Breast epithelium (tissue), 3 donors: ENCODE data around the gene GZMB.

ENCODE experiments used
- POLR2A ChIP-seq: fragments of 450-650 bp; IDR thresholded peaks from one replicate; pipeline ENCODE4 v1.6.1; 2016; ENCODE audit warnings: antibody characterized with exemption, mild to moderate bottlenecking, moderate library complexity
- POLR2AphosphoS5 ChIP-seq, 3 donors: sonication (generic); formaldehyde crosslinking; IDR thresholded peaks; one replicate each; pipeline ENCODE4 v1.6.1; 2017; ENCODE audit warnings: antibody characterized with exemption in 3 of 3
- TF ChIP-seq, protein P1 (sequence below), 3 donors: fragments of 450-650 bp; IDR thresholded peaks; one replicate each; pipeline ENCODE4 v1.5.1; 2016 to 2017; ENCODE audit warnings: antibody characterized with exemption in 3 of 3, mild to moderate bottlenecking in 3 of 3, moderate library complexity in 3 of 3

DNA sequence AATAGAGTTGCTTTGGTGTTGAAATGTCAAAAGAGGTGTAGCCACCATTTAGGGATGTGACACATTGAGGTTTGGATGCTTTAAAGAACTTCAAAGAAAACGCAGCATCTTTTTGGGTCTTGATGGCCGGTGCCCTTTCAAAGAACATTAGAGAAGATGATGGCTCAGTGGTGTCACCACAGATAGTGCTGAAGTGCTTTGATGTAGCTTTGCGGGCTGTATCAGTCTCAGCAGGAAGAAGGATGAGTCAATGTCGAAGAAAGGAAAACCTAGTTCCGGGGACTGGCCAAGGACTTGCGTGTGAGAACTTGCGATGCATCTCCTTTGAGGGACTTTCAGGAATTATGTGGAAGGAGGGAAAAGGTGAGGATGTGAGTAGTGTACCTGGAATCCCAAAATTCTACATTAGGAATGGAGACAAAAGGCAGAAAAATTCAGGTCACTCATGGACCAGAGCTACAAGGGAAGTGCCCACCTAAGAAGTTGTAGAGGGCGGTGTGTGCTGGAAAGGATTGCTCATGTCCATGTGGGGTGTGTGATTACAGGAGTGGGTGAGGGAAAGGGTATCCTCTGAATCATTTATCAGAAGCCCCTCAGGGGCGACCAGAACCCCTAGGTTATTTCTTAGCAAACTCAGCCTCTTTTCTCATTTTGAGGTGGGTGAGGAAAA is 39.7 kb upstream of the GZMB start:
- no peak for TF ChIP-seq POLR2AphosphoS5 (IDR thresholded peaks at IDR 0.05)
- TF ChIP-seq, protein P1, sequence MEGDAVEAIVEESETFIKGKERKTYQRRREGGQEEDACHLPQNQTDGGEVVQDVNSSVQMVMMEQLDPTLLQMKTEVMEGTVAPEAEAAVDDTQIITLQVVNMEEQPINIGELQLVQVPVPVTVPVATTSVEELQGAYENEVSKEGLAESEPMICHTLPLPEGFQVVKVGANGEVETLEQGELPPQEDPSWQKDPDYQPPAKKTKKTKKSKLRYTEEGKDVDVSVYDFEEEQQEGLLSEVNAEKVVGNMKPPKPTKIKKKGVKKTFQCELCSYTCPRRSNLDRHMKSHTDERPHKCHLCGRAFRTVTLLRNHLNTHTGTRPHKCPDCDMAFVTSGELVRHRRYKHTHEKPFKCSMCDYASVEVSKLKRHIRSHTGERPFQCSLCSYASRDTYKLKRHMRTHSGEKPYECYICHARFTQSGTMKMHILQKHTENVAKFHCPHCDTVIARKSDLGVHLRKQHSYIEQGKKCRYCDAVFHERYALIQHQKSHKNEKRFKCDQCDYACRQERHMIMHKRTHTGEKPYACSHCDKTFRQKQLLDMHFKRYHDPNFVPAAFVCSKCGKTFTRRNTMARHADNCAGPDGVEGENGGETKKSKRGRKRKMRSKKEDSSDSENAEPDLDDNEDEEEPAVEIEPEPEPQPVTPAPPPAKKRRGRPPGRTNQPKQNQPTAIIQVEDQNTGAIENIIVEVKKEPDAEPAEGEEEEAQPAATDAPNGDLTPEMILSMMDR (IDR thresholded peaks at IDR 0.05): no peak
- TF ChIP-seq POLR2A: no peak
